ENCODE results near the gene SUN3.

The SUN3 gene

DNA sequence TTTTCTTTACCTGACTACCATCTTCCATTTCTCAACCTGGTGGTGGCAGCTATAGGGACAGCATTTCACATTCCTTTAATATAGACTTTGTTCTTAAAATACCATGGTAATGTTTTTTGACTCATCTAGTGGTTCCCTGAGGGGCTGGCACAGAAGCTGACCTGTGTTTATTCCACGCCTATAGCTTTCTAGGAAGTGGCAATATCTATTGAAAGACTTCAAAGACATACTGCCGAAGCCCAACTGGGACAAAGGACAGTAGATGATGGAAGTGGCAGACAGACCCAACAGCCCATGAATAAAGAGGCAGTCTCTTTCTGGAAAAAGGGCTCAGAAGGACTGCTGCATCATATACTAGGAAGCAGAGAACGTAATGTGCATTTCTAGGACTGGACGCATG lies 11.2 kb downstream of the SUN3 start:
- no peaks in the 10 kb centered on the region for H3F3A ChIP-seq (ENCODE audit: low read depth)
- H3K27me3 ChIP-seq (ENCODE audit: insufficient read depth, low read length, poor library complexity, severe bottlenecking) = no peaks in the 10 kb centered on the region
- no peaks in the 10 kb centered on the region for H3K4me1 ChIP-seq (ENCODE audit: insufficient read depth, low read length, poor library complexity, severe bottlenecking)
- H3K4me3 ChIP-seq (ENCODE audit: low read length, poor library complexity, severe bottlenecking) = no peak overlapping the region
- no peak overlapping the region for H2AFZ ChIP-seq (ENCODE audit: low read length)
- no peaks in the 10 kb centered on the region for H3K9me2 ChIP-seq (replicated peaks; ENCODE audit: low read depth, low read length)
- no peaks in the 10 kb centered on the region for H3K9me3 ChIP-seq (ENCODE audit: insufficient read depth, low read depth, low read length)
- no peak for TF ChIP-seq EZH2phosphoT487 (IDR thresholded peaks at IDR 0.05; ENCODE audit: borderline replicate concordance)
- TF ChIP-seq, protein P1, sequence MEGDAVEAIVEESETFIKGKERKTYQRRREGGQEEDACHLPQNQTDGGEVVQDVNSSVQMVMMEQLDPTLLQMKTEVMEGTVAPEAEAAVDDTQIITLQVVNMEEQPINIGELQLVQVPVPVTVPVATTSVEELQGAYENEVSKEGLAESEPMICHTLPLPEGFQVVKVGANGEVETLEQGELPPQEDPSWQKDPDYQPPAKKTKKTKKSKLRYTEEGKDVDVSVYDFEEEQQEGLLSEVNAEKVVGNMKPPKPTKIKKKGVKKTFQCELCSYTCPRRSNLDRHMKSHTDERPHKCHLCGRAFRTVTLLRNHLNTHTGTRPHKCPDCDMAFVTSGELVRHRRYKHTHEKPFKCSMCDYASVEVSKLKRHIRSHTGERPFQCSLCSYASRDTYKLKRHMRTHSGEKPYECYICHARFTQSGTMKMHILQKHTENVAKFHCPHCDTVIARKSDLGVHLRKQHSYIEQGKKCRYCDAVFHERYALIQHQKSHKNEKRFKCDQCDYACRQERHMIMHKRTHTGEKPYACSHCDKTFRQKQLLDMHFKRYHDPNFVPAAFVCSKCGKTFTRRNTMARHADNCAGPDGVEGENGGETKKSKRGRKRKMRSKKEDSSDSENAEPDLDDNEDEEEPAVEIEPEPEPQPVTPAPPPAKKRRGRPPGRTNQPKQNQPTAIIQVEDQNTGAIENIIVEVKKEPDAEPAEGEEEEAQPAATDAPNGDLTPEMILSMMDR (conservative IDR thresholded peaks at IDR 0.05; ENCODE audit: low read length) = no peak
- H3K9ac ChIP-seq (ENCODE audit: low read depth, low read length, poor library complexity, severe bottlenecking) = no peak overlapping the region
- no peaks in the 10 kb centered on the region for H3K36me3 ChIP-seq (ENCODE audit: insufficient read depth, low read length)
- H3K79me2 ChIP-seq (ENCODE audit: insufficient read depth, low read length) = no peaks in the 10 kb centered on the region
- H3K4me2 ChIP-seq (ENCODE audit: low read depth, low read length, poor library complexity, severe bottlenecking) = no peak overlapping the region
- no peaks in the 10 kb centered on the region for H4K20me1 ChIP-seq (ENCODE audit: insufficient read depth, low read length, poor library complexity, severe bottlenecking)

DNA sequence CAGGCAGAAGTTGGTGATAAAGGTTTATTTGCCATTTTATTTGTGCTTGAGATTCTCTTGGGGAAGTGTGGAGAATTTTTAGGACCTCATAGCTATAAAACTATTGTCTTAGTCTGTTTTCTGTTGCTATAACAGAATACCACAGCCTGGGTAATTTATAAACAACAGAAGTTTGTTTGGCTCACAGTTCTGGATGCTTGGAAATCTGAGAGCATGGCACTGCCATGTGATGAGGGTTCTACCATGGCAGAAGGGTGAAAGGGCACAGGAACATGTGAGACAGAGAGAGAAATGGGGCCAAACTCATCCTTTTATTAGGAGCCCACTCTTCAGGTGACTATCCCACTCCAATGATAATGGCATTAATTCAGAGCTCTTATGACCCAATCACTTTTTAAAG lies 12.3 kb downstream of the SUN3 start:
- H4K20me1 ChIP-seq (ENCODE audit: insufficient read depth, low read length, poor library complexity, severe bottlenecking) = no peaks in the 10 kb centered on the region
- H3K27me3 ChIP-seq (ENCODE audit: insufficient read depth, low read length, poor library complexity, severe bottlenecking) = no peaks in the 10 kb centered on the region
- no peak overlapping the region for H3K4me2 ChIP-seq (ENCODE audit: low read depth, low read length, poor library complexity, severe bottlenecking)
- H3K36me3 ChIP-seq (ENCODE audit: insufficient read depth, low read length) = no peaks in the 10 kb centered on the region
- no peaks in the 10 kb centered on the region for H3K4me1 ChIP-seq (ENCODE audit: insufficient read depth, low read length, poor library complexity, severe bottlenecking)
- no peaks in the 10 kb centered on the region for H3K79me2 ChIP-seq (ENCODE audit: insufficient read depth, low read length)
- no peaks in the 10 kb centered on the region for H3K9me2 ChIP-seq (replicated peaks; ENCODE audit: low read depth, low read length)
- no peak for TF ChIP-seq EZH2phosphoT487 (IDR thresholded peaks at IDR 0.05; ENCODE audit: borderline replicate concordance)
- TF ChIP-seq, protein P1 (conservative IDR thresholded peaks at IDR 0.05; ENCODE audit: low read length) = no peak
- no peak overlapping the region for H2AFZ ChIP-seq (ENCODE audit: low read length)
- H3K9ac ChIP-seq (ENCODE audit: low read depth, low read length, poor library complexity, severe bottlenecking) = no peak overlapping the region
- no peaks in the 10 kb centered on the region for H3F3A ChIP-seq (ENCODE audit: low read depth)
- H3K4me3 ChIP-seq (ENCODE audit: low read length, poor library complexity, severe bottlenecking) = no peak overlapping the region
- no peaks in the 10 kb centered on the region for H3K9me3 ChIP-seq (ENCODE audit: insufficient read depth, low read depth, low read length)

DNA sequence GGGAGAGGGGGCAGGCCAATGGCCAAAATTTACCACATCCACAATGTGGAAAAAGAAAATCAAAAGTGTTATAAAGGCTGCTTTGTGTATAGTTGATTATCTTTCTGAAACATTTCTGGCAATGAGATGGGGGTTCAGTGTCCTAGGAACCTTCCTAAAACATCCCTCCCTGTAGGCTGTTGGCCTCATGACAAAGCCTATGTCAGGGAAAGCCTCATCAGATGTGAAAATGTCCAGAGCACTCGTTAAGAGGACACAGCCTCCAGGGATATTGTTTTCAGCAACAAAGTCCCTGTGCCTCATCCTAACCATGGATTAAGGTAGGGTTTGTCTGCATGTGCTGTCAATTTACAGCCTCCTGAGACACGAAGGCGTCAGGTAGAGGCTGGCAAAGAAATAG lies 17.0 kb downstream of the SUN3 start:
- H3K4me2 ChIP-seq (ENCODE audit: low read depth, low read length, poor library complexity, severe bottlenecking) = no peak overlapping the region
- H3K4me3 ChIP-seq (ENCODE audit: low read length, poor library complexity, severe bottlenecking) = no peak overlapping the region

More for the DNA sequence above, 17.0 kb downstream of the SUN3 start:
- TF ChIP-seq, protein P1 (conservative IDR thresholded peaks at IDR 0.05; ENCODE audit: low read length) = no peak
- no peak for TF ChIP-seq EZH2phosphoT487 (IDR thresholded peaks at IDR 0.05; ENCODE audit: borderline replicate concordance)
- H3K4me1 ChIP-seq (ENCODE audit: insufficient read depth, low read length, poor library complexity, severe bottlenecking) = no peaks in the 10 kb centered on the region
- H3K9me2 ChIP-seq (replicated peaks; ENCODE audit: low read depth, low read length) = no peaks in the 10 kb centered on the region
- no peak overlapping the region for H2AFZ ChIP-seq (ENCODE audit: low read length)
- no peak overlapping the region for H3K9ac ChIP-seq (ENCODE audit: low read depth, low read length, poor library complexity, severe bottlenecking)
- no peaks in the 10 kb centered on the region for H3K79me2 ChIP-seq (ENCODE audit: insufficient read depth, low read length)
- H3K36me3 ChIP-seq (ENCODE audit: insufficient read depth, low read length) = no peaks in the 10 kb centered on the region
- H3F3A ChIP-seq (ENCODE audit: low read depth) = no peaks in the 10 kb centered on the region
- no peaks in the 10 kb centered on the region for H3K27me3 ChIP-seq (ENCODE audit: insufficient read depth, low read length, poor library complexity, severe bottlenecking)
- no peaks in the 10 kb centered on the region; the same call in 1 of the 2 replicates for H3K9me3 ChIP-seq (ENCODE audit: insufficient read depth, low read depth, low read length)
- H4K20me1 ChIP-seq (ENCODE audit: insufficient read depth, low read length, poor library complexity, severe bottlenecking) = no peaks in the 10 kb centered on the region

Data from Loucy (cell line).